ENCODE measurements around the gene PJA1. TPM values are rescaled to one million over a fixed set of nuclear protein-coding genes. Genes with fewer than 3 reads are reported as not detected.

Gene PJA1
- polyA plus RNA-seq, 1 donor: 94.4 TPM

DNA sequence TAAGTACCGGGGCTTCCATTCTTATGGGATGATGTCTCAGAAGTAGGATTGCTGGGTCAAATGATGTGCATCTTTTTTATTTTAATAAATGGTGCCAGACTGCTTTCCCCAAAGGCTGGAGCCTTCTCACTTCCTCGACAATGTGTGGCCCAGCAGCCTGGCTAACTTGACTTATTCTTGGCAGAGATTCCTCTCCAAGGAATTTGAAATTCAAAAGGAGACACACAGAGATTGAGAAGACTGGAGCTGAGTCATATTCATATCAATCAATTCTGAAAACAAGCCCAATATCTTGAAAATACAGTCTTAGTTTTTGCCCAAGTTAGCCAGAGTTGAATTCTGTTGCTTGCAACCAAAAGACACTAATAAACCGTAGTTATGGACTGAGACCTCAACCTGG, 10.8 kb upstream of the PJA1 start:
- DNase-seq: no peak

- no peak for DNase-seq
These were observed 8.7 kb upstream of the PJA1 start for GRCh38 chrX:69173906-69174305.

DNA sequence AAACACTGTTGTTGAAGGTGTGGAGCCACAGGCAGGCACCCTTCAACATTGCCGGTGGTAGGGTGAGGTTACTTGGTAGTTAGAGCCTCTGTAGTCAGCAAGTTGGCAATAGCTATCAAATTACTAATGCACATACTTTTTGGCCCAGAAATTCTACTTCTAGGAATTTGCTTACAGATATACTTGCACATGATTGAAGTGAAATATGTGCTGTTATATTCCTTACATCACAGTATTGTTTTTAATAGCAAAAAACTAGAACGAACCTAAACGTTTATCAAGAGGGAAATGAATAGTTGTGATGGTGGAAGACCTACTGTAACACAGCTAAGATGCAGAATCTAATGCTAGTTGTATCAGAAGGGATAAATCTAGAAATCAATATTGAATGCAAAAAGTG, 7.7 kb upstream of the PJA1 start:
- DNase-seq: no peak

GRCh38 chrX:69170319-69170718, 5.1 kb upstream of the PJA1 start:
- no peak for DNase-seq

GRCh38 chrX:69163936-69164741, 1.1 kb downstream of the PJA1 start:
- DNase-seq: no peak

DNA sequence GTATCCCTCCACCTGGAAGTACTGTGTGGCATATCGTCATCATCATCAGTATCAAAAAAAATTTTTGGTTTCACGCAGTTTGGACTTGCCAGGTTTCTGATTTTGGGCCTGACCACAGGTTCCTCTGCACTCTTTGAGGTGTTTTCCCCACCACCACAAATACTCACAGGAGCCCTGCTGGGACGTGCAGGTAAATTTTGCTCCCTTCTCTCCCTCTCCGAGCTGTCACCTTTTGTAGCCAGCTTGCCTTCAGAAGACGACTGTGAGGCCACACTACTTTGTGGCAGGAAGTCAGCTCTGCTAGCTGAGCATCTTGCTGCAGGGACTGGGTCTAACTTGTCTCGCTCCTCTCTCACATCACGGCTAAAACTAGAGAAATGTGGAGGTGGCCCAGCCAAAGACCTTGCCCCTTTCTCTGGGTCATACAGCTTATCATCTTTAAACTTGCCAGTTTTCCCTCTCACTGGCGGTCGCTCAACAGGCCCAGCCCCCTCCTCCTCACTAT, 2.8 kb downstream of the PJA1 start:
- no peak for DNase-seq

GRCh38 chrX:69161786-69162349, 3.4 kb downstream of the PJA1 start:
- no peak for DNase-seq

- DNase-seq: no peak
These were observed 3.9 kb downstream of the PJA1 start for GRCh38 chrX:69161371-69161770.

GRCh38 chrX:69158166-69158980, 6.9 kb downstream of the PJA1 start:
- peak; percentile 55 for DNase-seq

- DNase-seq: no peak
These were observed 8.6 kb downstream of the PJA1 start for GRCh38 chrX:69156638-69157037.

DNA sequence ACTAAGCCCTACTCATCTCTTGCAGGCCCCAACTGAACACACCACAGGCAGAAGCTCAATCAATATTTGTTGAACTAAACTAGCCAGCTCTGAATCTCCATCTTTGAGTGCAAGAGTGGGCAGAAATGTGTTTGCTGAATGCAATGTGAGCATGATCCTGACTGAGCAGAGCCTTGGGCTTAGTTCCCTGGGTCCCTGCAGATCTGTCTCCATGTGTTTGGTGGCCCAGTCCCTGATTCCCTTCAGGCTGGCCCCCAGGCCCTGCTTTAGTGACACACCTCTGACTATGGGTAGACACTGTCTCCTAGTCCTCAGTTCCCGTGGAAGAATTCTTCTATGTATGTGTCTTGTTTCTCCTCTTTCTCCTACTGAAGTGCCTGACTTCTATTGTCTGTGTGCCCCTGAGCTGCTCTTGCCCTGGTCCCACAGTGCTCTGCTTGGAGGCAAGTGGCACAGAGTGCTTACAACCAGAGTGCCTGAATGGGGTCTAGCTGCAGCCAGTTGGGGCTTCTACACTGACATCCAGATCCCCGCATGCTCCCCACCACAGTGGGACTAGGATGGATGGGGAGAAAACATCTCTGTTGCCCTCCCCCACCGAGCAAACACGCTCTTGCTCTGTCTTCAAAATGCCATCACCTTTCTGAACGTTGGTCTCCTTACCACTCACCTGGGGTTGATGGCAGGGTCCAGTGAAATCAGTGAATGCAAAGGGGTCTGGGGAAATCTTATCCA, 9.3 kb downstream of the PJA1 start:
- no peak for DNase-seq

GRCh38 chrX:69154051-69154450, 11.2 kb downstream of the PJA1 start:
- DNase-seq: no peak

DNA sequence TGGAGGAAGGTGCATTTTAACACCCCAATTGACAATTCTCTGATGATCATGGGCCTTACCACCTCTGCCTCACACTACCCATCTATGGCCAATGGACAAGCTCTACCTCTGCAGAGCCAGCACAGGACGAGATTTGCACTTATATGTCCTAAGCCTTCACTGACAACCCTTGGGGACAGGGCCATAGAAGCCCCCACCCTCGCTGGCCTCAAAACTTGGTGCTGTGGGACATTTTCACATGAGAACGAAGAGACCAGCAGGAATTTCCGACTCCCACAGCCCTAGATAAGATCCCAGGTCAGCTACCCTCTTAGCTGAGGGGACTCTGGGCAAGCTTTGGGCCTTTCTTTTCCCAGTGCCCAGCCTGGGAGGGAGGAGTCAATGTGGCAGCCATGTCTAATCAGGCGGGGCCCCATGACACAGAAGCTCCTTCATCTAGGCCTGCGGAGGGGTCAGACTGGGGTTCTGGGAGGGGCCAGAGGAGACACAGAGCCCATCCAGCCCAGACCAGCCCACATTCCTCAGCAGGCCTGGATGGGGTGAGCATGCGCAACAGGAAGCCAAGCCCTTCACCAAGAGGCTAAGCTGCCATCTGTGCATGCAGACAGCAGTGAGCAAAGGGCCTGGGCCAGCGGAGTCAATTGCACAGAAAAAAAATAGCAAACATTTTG, 12.1 kb downstream of the PJA1 start:
- peak; percentile 60 for DNase-seq

- no peak for DNase-seq
These were observed 12.8 kb downstream of the PJA1 start for GRCh38 chrX:69152417-69152841.

DNA sequence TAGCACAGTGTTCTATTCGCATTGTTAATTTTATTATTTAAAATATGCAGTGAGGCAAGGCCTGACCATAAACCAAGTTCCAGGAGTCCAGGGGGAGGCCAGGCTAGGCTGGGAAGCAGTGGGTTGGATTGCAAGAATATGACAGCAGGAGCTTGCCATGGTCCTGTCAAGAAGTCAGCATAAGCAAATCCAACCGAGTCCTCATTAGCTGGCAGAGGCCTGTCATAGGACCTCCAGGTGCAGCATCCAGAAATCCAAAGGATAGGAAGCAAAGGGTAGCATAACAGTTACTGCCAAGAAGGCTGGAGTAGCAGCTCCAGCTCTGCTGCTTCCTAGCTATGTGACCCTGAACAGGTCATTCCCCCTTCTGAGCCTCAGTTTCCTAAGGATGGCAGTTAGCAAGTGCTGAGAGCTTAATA, 13.4 kb downstream of the PJA1 start:
- no peak for DNase-seq

- DNase-seq: no peak
These were observed 14.8 kb downstream of the PJA1 start for GRCh38 chrX:69150281-69150960.

DNA sequence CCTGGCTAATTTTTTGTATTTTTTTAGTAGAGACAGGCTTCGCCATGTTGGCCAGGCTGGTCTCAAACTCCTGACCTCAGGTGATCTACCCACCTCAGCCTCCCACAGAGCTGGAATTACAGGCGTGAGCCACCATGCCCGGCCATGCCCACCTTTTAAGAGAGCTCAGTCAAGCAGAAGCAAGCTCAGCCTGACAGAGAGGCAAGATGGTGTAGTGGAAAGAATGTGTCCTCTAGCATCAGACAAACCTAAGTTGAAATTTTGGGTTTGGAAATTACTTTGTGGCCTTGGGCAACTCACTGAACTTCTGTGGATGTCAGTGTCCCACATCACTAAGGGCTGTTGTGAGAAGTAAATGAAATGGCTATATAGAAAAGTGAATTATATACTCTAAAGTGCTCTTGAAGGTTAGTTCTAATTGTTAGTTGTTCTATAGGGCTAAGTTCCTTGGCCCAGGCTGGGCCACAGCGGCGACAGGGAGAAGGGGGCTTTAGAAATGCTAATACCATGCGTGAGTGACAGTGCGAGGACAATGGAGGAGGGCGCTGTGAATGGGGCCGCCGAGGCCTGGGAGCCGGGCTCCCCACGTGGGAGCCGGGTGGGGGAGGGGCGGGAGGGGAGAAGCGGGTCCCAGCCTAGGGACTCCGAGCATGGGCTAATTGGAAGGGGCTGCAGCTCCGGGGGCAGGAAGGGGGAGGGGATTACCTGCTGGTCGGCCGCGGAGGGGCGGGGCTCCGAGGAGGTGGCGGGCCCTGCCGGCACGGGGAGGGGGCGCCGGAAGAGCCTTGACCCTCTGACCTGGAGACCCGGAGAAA, 15.6 kb downstream of the PJA1 start:
- no peak for DNase-seq

DNA sequence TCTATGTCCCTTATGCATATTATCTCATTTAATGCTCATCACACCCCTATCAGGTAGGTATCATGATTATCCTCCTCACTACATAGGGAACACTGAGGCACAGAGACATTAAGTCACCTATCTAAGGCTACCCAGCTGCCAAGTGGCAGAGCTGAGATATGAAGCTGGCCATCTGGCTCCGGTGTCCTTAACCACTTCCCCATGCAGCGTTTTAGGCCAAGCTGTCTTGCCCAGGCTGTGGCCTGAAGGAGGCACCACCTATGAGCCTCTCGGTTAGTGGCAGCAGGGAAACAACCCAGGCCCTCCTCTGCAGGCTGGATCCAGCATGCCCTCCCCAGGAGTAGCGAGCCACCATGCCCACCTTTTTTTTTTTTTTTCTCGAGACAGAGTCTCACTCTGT, 16.3 kb downstream of the PJA1 start:
- no peak for DNase-seq

- no peak for DNase-seq
These were observed 18.5 kb downstream of the PJA1 start for GRCh38 chrX:69146739-69147138.

- no peak for DNase-seq
These were observed 19.5 kb downstream of the PJA1 start for GRCh38 chrX:69145714-69146113.
